Neural progenitor cell (in vitro differentiated cells): ENCODE measurements around the gene LRRC28. TPM values are rescaled to one million over a fixed set of nuclear protein-coding genes. Genes with fewer than 3 reads are reported as not detected.

Experiments used
- DNase-seq: peaks from one replicate; pipeline ENCODE4 v3.0.0-alpha.2; 2016; ENCODE audit warnings: low spot score
- H2AFZ ChIP-seq: fragments of 200-600 bp; sonication (generic); replicated peaks from 2 replicates; pipeline ENCODE4 v1.6.1; 2016; ENCODE audit warnings: antibody characterized with exemption
- H3F3A ChIP-seq: fragments of 200-600 bp; sonication (generic); 2 replicates; pipeline ENCODE4 v1.6.1; 2016; ENCODE audit warnings: antibody characterized with exemption, low read depth
- H3K27ac ChIP-seq: fragments of 200-600 bp; sonication (generic); 2 replicates; pipeline ENCODE4 v1.5.1; 2016; ENCODE audit warnings: mild to moderate bottlenecking
- H3K27me3 ChIP-seq: fragments of 200-600 bp; sonication (generic); 2 replicates; pipeline ENCODE4 v1.6.1; 2016; ENCODE audit warnings: mild to moderate bottlenecking, moderate library complexity
- H3K36me3 ChIP-seq: fragments of 200-600 bp; sonication (generic); 2 replicates; pipeline ENCODE4 v1.5.1; 2016
- H3K4me1 ChIP-seq: fragments of 200-600 bp; sonication (generic); 2 replicates; pipeline ENCODE4 v1.6.1; 2016; ENCODE audit warnings: mixed run types
- H3K4me2 ChIP-seq: fragments of 200-600 bp; sonication (generic); 2 replicates; pipeline ENCODE4 v1.6.1; 2016
- H3K4me3 ChIP-seq: fragments of 200-600 bp; sonication (generic); 2 replicates; pipeline ENCODE4 v1.5.1; 2016
- H3K79me2 ChIP-seq: fragments of 200-600 bp; sonication (generic); 2 replicates; pipeline ENCODE4 v1.6.1; 2016; ENCODE audit warnings: low read depth
- H3K9ac ChIP-seq: fragments of 200-600 bp; sonication (generic); 2 replicates; pipeline ENCODE4 v1.6.1; 2016
- H3K9me3 ChIP-seq: fragments of 200-600 bp; sonication (generic); 2 replicates; pipeline ENCODE4 v1.5.1; 2016; ENCODE audit warnings: low read depth
- H4K20me1 ChIP-seq: fragments of 200-600 bp; sonication (generic); 2 replicates; pipeline ENCODE4 v1.6.1; 2016; ENCODE audit warnings: low read depth
- H3K27ac Mint-ChIP-seq: 3 replicates; pipeline ENCODE4 v1.8.0; 2021; ENCODE audit warnings: mixed read lengths
- H3K27me3 Mint-ChIP-seq: 2 replicates; pipeline ENCODE4 v1.8.0; 2022; ENCODE audit warnings: low read depth, mild to moderate bottlenecking, inconsistent platforms, moderate library complexity, mixed read lengths; ENCODE audit not compliant: insufficient read depth
- H3K36me3 Mint-ChIP-seq: 3 replicates; pipeline ENCODE4 v1.8.0; 2021; ENCODE audit warnings: mixed read lengths
- H3K4me1 Mint-ChIP-seq: 3 replicates; pipeline ENCODE4 v1.8.0; 2021; ENCODE audit warnings: mixed read lengths
- H3K4me3 Mint-ChIP-seq: 3 replicates; pipeline ENCODE4 v1.8.0; 2021; ENCODE audit warnings: mild to moderate bottlenecking, moderate library complexity, mixed read lengths
- H3K9me3 Mint-ChIP-seq: 3 replicates; pipeline ENCODE4 v1.8.0; 2020; ENCODE audit warnings: mixed read lengths
- CTCF ChIP-seq: fragments of 200-600 bp; sonication (generic); IDR thresholded peaks from 2 replicates; pipeline ENCODE4 v1.5.1; 2017; ENCODE audit warnings: antibody characterized with exemption, mild to moderate bottlenecking
- EZH2 ChIP-seq: fragments of 200-600 bp; sonication (generic); IDR thresholded peaks from 2 replicates; pipeline ENCODE4 v1.6.1; 2017; ENCODE audit warnings: antibody characterized with exemption, mild to moderate bottlenecking, moderate library complexity
- EZH2phosphoT487 ChIP-seq: fragments of 200-600 bp; sonication (generic); IDR thresholded peaks from 2 replicates; pipeline ENCODE4 v1.6.1; 2017; ENCODE audit warnings: antibody characterized with exemption
- total RNA-seq: library from RNA; depleted of rRNA; stranded (reverse); fragments of >200 nt; gene quantifications from 2 replicates; pipeline ENCODE4 v1.2.3, GENCODE V29; 2015; ENCODE audit warnings: low replicate concordance

LRRC28 gene
- total RNA-seq, 1 donor from 2014 or later = 34.5 TPM

GRCh38 chr15:99402014-99402729, 150.9 kb downstream of the LRRC28 start:
- Mint-ChIP-seq H3K27ac (peak overlapping the region; percentile 93), H3K4me3 (no peak overlapping the region), H3K36me3 (no peaks in the 10 kb centered on the region), H3K9me3 (no peaks in the 10 kb centered on the region), H3K27me3 (peaks cover 3% of the 10 kb centered on the region), H3K4me1 (peaks cover 26% of the 10 kb centered on the region)
- DNase-seq = no peak
- no peaks in the 10 kb centered on the region for H3K27me3 ChIP-seq
- no peak overlapping the region for H3K4me2 ChIP-seq
- H3K36me3 ChIP-seq = no peaks in the 10 kb centered on the region
- H3K4me3 ChIP-seq = no peak overlapping the region
- no peak for TF ChIP-seq EZH2phosphoT487
- TF ChIP-seq EZH2 = no peak
- no peak for TF ChIP-seq CTCF
- peak overlapping the region; percentile 27 for H2AFZ ChIP-seq
- H3F3A ChIP-seq = no peaks in the 10 kb centered on the region
- H3K27ac ChIP-seq = no peak overlapping the region
- no peaks in the 10 kb centered on the region for H4K20me1 ChIP-seq
- no peaks in the 10 kb centered on the region for H3K79me2 ChIP-seq
- no peaks in the 10 kb centered on the region for H3K4me1 ChIP-seq
- H3K9ac ChIP-seq = no peak overlapping the region
- no peaks in the 10 kb centered on the region for H3K9me3 ChIP-seq

- Mint-ChIP-seq H3K36me3 (no peaks in the 10 kb centered on the region), H3K9me3 (no peaks in the 10 kb centered on the region)
Measured at GRCh38 chr15:99403597-99403996, 152.3 kb downstream of the LRRC28 start.

GRCh38 chr15:99404454-99404853, 153.2 kb downstream of the LRRC28 start:
- H3K27me3 Mint-ChIP-seq = peaks cover 3% of the 10 kb centered on the region
- no peaks in the 10 kb centered on the region for H3K36me3 ChIP-seq
- no peaks in the 10 kb centered on the region for H4K20me1 ChIP-seq
- no peaks in the 10 kb centered on the region for H3K9me3 ChIP-seq
- H3K27ac ChIP-seq = no peak overlapping the region
- no peaks in the 10 kb centered on the region for H3K27me3 ChIP-seq
- H3K4me2 ChIP-seq = no peak overlapping the region
- H2AFZ ChIP-seq = no peak overlapping the region
- no peaks in the 10 kb centered on the region for H3K36me3 Mint-ChIP-seq
- H3K9me3 Mint-ChIP-seq = no peaks in the 10 kb centered on the region
- no peaks in the 10 kb centered on the region for H3F3A ChIP-seq
- no peak overlapping the region for H3K4me3 Mint-ChIP-seq
- H3K4me3 ChIP-seq = no peak overlapping the region
- TF ChIP-seq CTCF = no peak
- no peak for TF ChIP-seq EZH2
- TF ChIP-seq EZH2phosphoT487 = no peak
- H3K27ac Mint-ChIP-seq = no peak overlapping the region
- DNase-seq = no peak
- H3K4me1 ChIP-seq = no peaks in the 10 kb centered on the region
- no peak overlapping the region for H3K9ac ChIP-seq
- H3K79me2 ChIP-seq = no peaks in the 10 kb centered on the region
- H3K4me1 Mint-ChIP-seq = peaks cover 24% of the 10 kb centered on the region

More at GRCh38 chr15:99403597-99403996, 152.3 kb downstream of the LRRC28 start:
- Mint-ChIP-seq H3K4me3 (no peak overlapping the region), H3K27ac (peak overlapping the region; percentile 88), H3K4me1 (peaks cover 26% of the 10 kb centered on the region), H3K27me3 (peaks cover 3% of the 10 kb centered on the region)
- H3K4me2 ChIP-seq = no peak overlapping the region
- no peak for TF ChIP-seq EZH2
- TF ChIP-seq EZH2phosphoT487 = no peak
- no peak for TF ChIP-seq CTCF
- no peak overlapping the region for H3K9ac ChIP-seq
- no peak for DNase-seq
- H3F3A ChIP-seq = no peaks in the 10 kb centered on the region
- H3K27ac ChIP-seq = no peak overlapping the region
- H3K79me2 ChIP-seq = no peaks in the 10 kb centered on the region
- no peaks in the 10 kb centered on the region for H3K36me3 ChIP-seq
- H4K20me1 ChIP-seq = no peaks in the 10 kb centered on the region
- H3K27me3 ChIP-seq = no peaks in the 10 kb centered on the region
- no peaks in the 10 kb centered on the region for H3K9me3 ChIP-seq
- H3K4me3 ChIP-seq = no peak overlapping the region
- no peak overlapping the region for H2AFZ ChIP-seq
- no peaks in the 10 kb centered on the region for H3K4me1 ChIP-seq
